Endothelial cell of umbilical vein (primary cell): Measurements from ENCODE around the gene MTERF4.

ENCODE experiments used
- CTCF ChIP-seq, 2 donors: IDR thresholded peaks; 1 replicate in 1 of 2; 2 replicates in 1 of 2; pipeline ENCODE4 v1.5.1; 2011; ENCODE audit warnings: low read length in 2 of 2, mild to moderate bottlenecking in 2 of 2, moderate library complexity in 2 of 2, control low read depth in 1 of 2, inconsistent platforms in 1 of 2, low read depth in 1 of 2; ENCODE audit not compliant: insufficient read depth in 1 of 2; ENCODE audit errors: extremely low read depth in 1 of 2
- EZH2 ChIP-seq: IDR thresholded peaks from 2 replicates; pipeline ENCODE4 v1.6.1; 2012; ENCODE audit warnings: borderline replicate concordance, low read depth, mild to moderate bottlenecking, moderate library complexity, low read length, inconsistent platforms; ENCODE audit not compliant: severe bottlenecking
- JUN ChIP-seq: IDR thresholded peaks from 2 replicates; pipeline ENCODE4 v1.6.1; 2011; ENCODE audit warnings: borderline replicate concordance, low read depth; ENCODE audit not compliant: insufficient read length, insufficient read depth
- POLR2A ChIP-seq: IDR thresholded peaks from 2 replicates; pipeline ENCODE4 v1.6.1; 2012; ENCODE audit warnings: low read depth, mild to moderate bottlenecking, control low read depth, low read length
- POLR2AphosphoS5 ChIP-seq: IDR thresholded peaks from 2 replicates; pipeline ENCODE4 v1.6.1; 2012; ENCODE audit warnings: low read depth, mild to moderate bottlenecking, control low read depth, low read length, moderate library complexity; ENCODE audit not compliant: insufficient read depth

GRCh38 chr2:241066893-241067341 is 35.2 kb downstream of the MTERF4 start:
- no peak for TF ChIP-seq CTCF (IDR thresholded peaks at IDR 0.05; ENCODE audit: extremely low read depth in 1 of 2, insufficient read depth in 1 of 2, low read depth in 1 of 2, low read length in 2 of 2)
- no peak for TF ChIP-seq JUN
- TF ChIP-seq EZH2: no peak
- TF ChIP-seq POLR2A: no peak
- no peak for TF ChIP-seq POLR2AphosphoS5
